Endothelial cell of umbilical vein (primary cell): Measurements from ENCODE around the gene DCAF7.

Experiments
- EZH2 ChIP-seq: IDR thresholded peaks from 2 replicates; pipeline ENCODE4 v1.6.1; 2012; ENCODE audit warnings: borderline replicate concordance, low read depth, mild to moderate bottlenecking, moderate library complexity, low read length, inconsistent platforms; ENCODE audit not compliant: severe bottlenecking
- JUN ChIP-seq: IDR thresholded peaks from 2 replicates; pipeline ENCODE4 v1.6.1; 2011; ENCODE audit warnings: borderline replicate concordance, low read depth; ENCODE audit not compliant: insufficient read length, insufficient read depth
- MAX ChIP-seq: IDR thresholded peaks from 2 replicates; pipeline ENCODE4 v1.6.1; 2011; ENCODE audit not compliant: insufficient read depth, insufficient read length
- MYC ChIP-seq: IDR thresholded peaks from one replicate; pipeline ENCODE4 v1.6.1; 2011; ENCODE audit warnings: mild to moderate bottlenecking, low read depth, low read length
- POLR2A ChIP-seq: IDR thresholded peaks from 2 replicates; pipeline ENCODE4 v1.6.1; 2012; ENCODE audit warnings: low read depth, mild to moderate bottlenecking, control low read depth, low read length
- POLR2AphosphoS5 ChIP-seq: IDR thresholded peaks from 2 replicates; pipeline ENCODE4 v1.6.1; 2012; ENCODE audit warnings: low read depth, mild to moderate bottlenecking, control low read depth, low read length, moderate library complexity; ENCODE audit not compliant: insufficient read depth
- TF ChIP-seq, protein P1 (sequence below), 2 donors: IDR thresholded peaks; 1 replicate in 1 of 2; 2 replicates in 1 of 2; pipeline ENCODE4 v1.5.1; 2011; ENCODE audit warnings: low read length in 2 of 2, mild to moderate bottlenecking in 2 of 2, moderate library complexity in 2 of 2, control low read depth in 1 of 2, inconsistent platforms in 1 of 2, low read depth in 1 of 2; ENCODE audit not compliant: insufficient read depth in 1 of 2; ENCODE audit errors: extremely low read depth in 1 of 2

DNA sequence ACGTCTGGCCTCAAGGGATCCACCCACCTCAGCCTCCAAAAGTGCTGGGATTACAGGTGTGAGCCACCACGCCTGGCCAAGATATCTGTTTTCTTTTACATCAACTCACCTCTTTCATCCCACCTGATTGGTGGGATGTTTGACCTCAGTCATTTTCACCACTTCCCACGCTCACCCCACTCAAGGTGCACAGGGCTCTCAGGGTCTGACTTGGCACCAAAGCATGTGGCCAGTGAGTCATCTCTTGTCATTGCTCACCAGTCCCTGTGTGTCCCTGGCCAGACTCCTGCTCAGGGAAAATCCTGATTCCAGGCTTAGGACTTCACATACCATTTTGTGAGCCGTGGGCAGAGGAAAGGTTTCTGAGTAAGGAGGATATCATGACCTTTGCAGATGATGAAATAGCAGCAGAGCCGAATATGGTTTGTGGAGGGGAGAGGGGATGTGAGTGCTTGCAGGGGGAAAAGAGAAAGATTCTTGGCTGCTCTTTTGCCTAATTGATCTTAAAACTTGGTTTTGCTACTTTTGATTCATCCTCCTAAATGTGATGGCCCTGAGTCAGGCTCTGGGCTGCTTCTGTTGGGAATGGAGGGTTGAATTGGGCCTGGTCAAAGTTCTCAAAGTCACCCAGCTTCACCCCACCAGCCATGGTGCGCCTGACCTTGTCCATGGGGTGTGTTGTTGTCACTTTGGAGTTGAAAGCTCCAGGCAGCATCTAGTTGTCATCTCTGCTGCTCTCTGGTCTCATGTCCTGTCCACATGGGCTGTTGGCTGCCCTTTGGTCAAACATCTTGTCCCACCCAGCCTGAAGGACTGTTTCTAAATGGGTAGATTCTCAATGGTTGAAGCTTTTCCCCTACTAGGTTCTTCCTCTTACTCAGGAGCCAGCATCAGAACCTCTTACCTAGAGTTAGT lies 33.1 kb upstream of the DCAF7 start:
- TF ChIP-seq EZH2 (no peak), MAX (no peak), POLR2A (no peak), POLR2AphosphoS5 (no peak), MYC (no peak), JUN (no peak)
- TF ChIP-seq, protein P1, sequence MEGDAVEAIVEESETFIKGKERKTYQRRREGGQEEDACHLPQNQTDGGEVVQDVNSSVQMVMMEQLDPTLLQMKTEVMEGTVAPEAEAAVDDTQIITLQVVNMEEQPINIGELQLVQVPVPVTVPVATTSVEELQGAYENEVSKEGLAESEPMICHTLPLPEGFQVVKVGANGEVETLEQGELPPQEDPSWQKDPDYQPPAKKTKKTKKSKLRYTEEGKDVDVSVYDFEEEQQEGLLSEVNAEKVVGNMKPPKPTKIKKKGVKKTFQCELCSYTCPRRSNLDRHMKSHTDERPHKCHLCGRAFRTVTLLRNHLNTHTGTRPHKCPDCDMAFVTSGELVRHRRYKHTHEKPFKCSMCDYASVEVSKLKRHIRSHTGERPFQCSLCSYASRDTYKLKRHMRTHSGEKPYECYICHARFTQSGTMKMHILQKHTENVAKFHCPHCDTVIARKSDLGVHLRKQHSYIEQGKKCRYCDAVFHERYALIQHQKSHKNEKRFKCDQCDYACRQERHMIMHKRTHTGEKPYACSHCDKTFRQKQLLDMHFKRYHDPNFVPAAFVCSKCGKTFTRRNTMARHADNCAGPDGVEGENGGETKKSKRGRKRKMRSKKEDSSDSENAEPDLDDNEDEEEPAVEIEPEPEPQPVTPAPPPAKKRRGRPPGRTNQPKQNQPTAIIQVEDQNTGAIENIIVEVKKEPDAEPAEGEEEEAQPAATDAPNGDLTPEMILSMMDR (IDR thresholded peaks at IDR 0.05; ENCODE audit: extremely low read depth in 1 of 2, insufficient read depth in 1 of 2, low read depth in 1 of 2, low read length in 2 of 2): no peak
